Measurements from ENCODE around the gene CD244.
"Not testable (repeated sequence)": the region's sequence is repeated elsewhere in the genome, so short reads cannot be mapped to it uniquely, and the experiment has no call there.

The CD244 gene, protein sequence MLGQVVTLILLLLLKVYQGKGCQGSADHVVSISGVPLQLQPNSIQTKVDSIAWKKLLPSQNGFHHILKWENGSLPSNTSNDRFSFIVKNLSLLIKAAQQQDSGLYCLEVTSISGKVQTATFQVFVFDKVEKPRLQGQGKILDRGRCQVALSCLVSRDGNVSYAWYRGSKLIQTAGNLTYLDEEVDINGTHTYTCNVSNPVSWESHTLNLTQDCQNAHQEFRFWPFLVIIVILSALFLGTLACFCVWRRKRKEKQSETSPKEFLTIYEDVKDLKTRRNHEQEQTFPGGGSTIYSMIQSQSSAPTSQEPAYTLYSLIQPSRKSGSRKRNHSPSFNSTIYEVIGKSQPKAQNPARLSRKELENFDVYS

GRCh38 chr1:160862203-160863060 lies at the start of gene CD244:
CD244 (minus strand) TSS chr1:160862887; CDS start chr1:160862677, 210 bp downstream.
- peak; percentile 49 for DNase-seq (ENCODE audit: low spot score)

DNA sequence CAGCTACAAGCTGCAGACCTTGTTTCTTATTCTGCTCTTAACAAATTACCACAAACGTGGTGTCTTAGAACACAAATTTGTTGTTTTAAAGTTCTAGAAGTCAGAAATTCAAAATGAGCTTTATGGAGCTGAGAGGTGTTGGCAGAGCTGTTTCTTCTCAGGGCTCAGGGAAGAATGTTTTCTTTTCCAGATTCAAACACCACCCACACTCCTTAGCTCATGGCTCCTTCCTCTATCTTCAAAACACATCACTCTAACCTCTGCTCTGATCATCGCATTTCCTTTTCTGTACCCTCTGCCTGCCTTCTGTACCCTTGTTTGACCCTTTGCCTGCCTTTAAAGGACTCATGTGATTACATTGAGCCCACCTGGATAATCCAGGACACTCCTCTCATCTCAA lies 49.2 kb upstream of the CD244 start:
- no peak for DNase-seq (ENCODE audit: low spot score)

DNA sequence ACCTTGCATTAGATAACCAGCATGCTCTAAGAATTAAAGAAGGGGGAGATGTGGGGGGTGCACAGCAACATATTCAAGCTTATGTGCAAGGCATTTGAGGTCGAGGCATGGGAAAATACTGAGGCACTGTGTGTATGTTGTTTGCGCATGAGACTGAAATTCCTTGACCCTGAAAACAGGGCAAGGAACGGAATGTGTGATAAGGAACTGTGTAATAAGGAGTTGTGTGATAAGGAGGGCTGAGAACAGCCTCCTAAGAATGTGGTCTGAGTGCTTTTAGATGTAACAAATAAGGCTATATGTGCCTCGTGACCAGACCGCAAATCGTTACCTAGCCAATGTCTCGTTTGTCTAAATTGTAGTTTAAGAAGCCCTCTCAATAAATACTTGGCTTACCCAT lies 48.8 kb upstream of the CD244 start:
- no peak for DNase-seq (ENCODE audit: low spot score)

GRCh38 chr1:160910170-160910750 lies 47.6 kb upstream of the CD244 start:
- no peak for DNase-seq (ENCODE audit: low spot score)

- no peak for DNase-seq (ENCODE audit: low spot score)
Observed at GRCh38 chr1:160907976-160908375, 45.3 kb upstream of the CD244 start.

- DNase-seq (ENCODE audit: low spot score): no peak
Observed at GRCh38 chr1:160905617-160905989, 42.9 kb upstream of the CD244 start.

- DNase-seq (ENCODE audit: low spot score): no peak
Observed at GRCh38 chr1:160904783-160905616, 42.3 kb upstream of the CD244 start.

- DNase-seq (ENCODE audit: low spot score): not testable (repeated sequence)
Observed at GRCh38 chr1:160902251-160902650, 39.6 kb upstream of the CD244 start.

GRCh38 chr1:160901768-160902167 lies 39.1 kb upstream of the CD244 start:
- DNase-seq (ENCODE audit: low spot score): no peak

GRCh38 chr1:160900683-160901082 lies 38.0 kb upstream of the CD244 start:
- not testable (repeated sequence) for DNase-seq (ENCODE audit: low spot score)

GRCh38 chr1:160894368-160895135 lies 31.9 kb upstream of the CD244 start:
- DNase-seq (ENCODE audit: low spot score): not testable (repeated sequence)

- no peak for DNase-seq (ENCODE audit: low spot score)
Observed at GRCh38 chr1:160891474-160891873, 28.8 kb upstream of the CD244 start.

DNA sequence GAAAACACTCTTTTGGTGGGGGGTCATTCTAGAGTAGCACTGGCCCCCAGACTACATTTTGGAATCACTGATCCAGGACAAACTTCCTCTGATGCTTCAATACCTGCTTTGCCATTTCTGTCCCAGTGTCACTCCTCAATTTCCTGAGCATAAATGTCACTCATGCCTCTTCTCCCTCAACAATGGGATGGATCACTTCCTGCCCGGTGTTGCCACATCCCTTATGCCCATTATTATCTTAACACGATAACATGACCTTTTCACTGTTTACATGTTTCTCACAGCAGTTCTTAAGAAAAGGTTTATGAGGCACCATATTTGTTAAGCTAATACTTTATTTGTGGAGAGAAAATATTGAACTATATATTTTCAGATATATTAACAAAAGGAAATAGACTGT lies 26.2 kb upstream of the CD244 start:
- no peak for DNase-seq (ENCODE audit: low spot score)

- DNase-seq (ENCODE audit: low spot score): no peak
Observed at GRCh38 chr1:160887071-160887470, 24.4 kb upstream of the CD244 start.

DNA sequence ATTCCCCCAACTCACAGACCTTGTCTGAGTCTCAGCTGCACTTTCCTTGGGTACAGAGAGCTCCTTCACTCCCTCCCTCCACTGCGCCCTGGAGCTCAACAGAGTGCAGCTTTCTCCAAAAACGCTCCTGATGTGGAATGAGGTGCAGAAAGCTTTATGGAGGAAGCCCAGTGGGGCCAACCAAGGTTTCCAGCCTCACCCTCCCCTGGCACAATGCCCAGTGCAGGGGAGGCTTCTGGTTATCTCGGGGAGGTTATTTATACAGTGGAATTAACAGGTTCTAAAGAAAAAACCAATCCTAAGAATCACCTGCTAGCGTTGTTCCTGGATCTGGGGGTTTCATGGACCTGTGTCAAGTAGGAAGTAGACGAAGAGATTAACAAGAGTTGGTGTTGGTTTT lies 22.4 kb upstream of the CD244 start, which contains the start of gene ITLN1:
ITLN1 (minus strand) TSS at position 139 of the 400 bp plus-strand sequence. CDS start 303 bp downstream, outside the sequence.
- no peak for DNase-seq (ENCODE audit: low spot score)

- DNase-seq (ENCODE audit: low spot score): no peak
Observed at GRCh38 chr1:160884579-160884978, 21.9 kb upstream of the CD244 start.

GRCh38 chr1:160883581-160884513 lies 21.2 kb upstream of the CD244 start:
- DNase-seq (ENCODE audit: low spot score): no peak

- no peak for DNase-seq (ENCODE audit: low spot score)
Observed at GRCh38 chr1:160882582-160882981, 19.9 kb upstream of the CD244 start.

GRCh38 chr1:160881264-160881663 lies 18.6 kb upstream of the CD244 start:
- not testable (repeated sequence) for DNase-seq (ENCODE audit: low spot score)

- no peak for DNase-seq (ENCODE audit: low spot score)
Observed at GRCh38 chr1:160880216-160880615, 17.5 kb upstream of the CD244 start.
